SK-N-SH (cell line): ENCODE measurements around the gene GLIPR1L2. TPM values are rescaled to one million over a fixed set of nuclear protein-coding genes. Genes with fewer than 3 reads are reported as not detected.
"Not testable (repeated sequence)": the region's sequence is repeated elsewhere in the genome, so short reads cannot be mapped to it uniquely, and the experiment has no call there.

Experiments
- CTCF ChIA-PET: fragments of 300-600, 350-600 bp; formaldehyde crosslinking; extraction: SDS; loops from one replicate; lab custom pipeline; 2021; lab: Yijun Ruan, JAX
- POLR2A ChIA-PET: fragments of 350-600 bp; sonication (Branson Sonifier 250); formaldehyde crosslinking; extraction: SDS; loops from one replicate; lab custom pipeline; 2020; ENCODE audit warnings: antibody characterized with exemption, inconsistent platforms; lab: Yijun Ruan, JAX
- DNase-seq: peaks from one replicate; pipeline ENCODE4 v3.0.0; 2012
- H2AFZ ChIP-seq: fragments of 200-600 bp; sonication (generic); 2 replicates; pipeline ENCODE4 v1.8.1; 2016; ENCODE audit warnings: antibody characterized with exemption, mild to moderate bottlenecking, low read depth
- H3F3A ChIP-seq: fragments of 200-600 bp; sonication (generic); replicated peaks from 2 replicates; pipeline ENCODE3; 2016; ENCODE audit warnings: antibody characterized with exemption, mild to moderate bottlenecking; ENCODE audit not compliant: insufficient read depth
- H3K27ac ChIP-seq, 2 experiments: fragments of 200-500 bp in 1 of 2; fragments of 200-600 bp in 1 of 2; sonication (Bioruptor generic) in 1 of 2; sonication (generic), shearing (Covaris generic) in 1 of 2; 2 replicates each; pipeline versions ENCODE4 v1.5.1 to v1.6.1; 2014 to 2016; ENCODE audit warnings: low read depth in 2 of 2, inconsistent platforms in 1 of 2, low read length in 1 of 2, mild to moderate bottlenecking in 1 of 2, mixed read lengths in 1 of 2
- H3K27me3 ChIP-seq: fragments of 200-600 bp; sonication (generic), shearing (Covaris generic); 2 replicates; pipeline ENCODE4 v1.6.1; 2016; ENCODE audit warnings: mixed run types; ENCODE audit not compliant: insufficient read depth
- H3K36me3 ChIP-seq, 2 experiments: fragments of 200-500 bp in 1 of 2; fragments of 200-600 bp in 1 of 2; sonication (Bioruptor generic) in 1 of 2; sonication (generic) in 1 of 2; replicated peaks in 1 of 2; 2 replicates each; pipeline versions ENCODE3 to v1.5.1; 2014 to 2016; ENCODE audit warnings: low read length in 1 of 2, mild to moderate bottlenecking in 1 of 2; ENCODE audit not compliant: insufficient read depth in 2 of 2, control insufficient read depth in 1 of 2
- H3K4me1 ChIP-seq, 2 experiments: fragments of 200-500 bp in 1 of 2; fragments of 200-600 bp in 1 of 2; sonication (Bioruptor generic) in 1 of 2; sonication (generic), shearing (Covaris generic) in 1 of 2; 2 replicates each; pipeline versions ENCODE4 v1.5.1 to v1.6.1; 2014 to 2016; ENCODE audit warnings: low read depth in 1 of 2, low read length in 1 of 2, mixed run types in 1 of 2; ENCODE audit not compliant: insufficient read depth in 2 of 2, control insufficient read depth in 1 of 2
- H3K4me2 ChIP-seq: fragments of 200-600 bp; sonication (generic), shearing (Covaris generic); 2 replicates; pipeline ENCODE4 v1.6.1; 2017; ENCODE audit warnings: mixed run types
- H3K4me3 ChIP-seq, 2 experiments: fragments of 200-500 bp in 1 of 2; fragments of 200-600 bp in 1 of 2; sonication (Bioruptor generic) in 1 of 2; sonication (generic), shearing (Covaris generic) in 1 of 2; 2 replicates each; pipeline versions ENCODE4 v1.5.1 to v1.8.1; 2014 to 2016; ENCODE audit warnings: low read depth in 2 of 2, inconsistent platforms in 1 of 2, low read length in 1 of 2, mild to moderate bottlenecking in 1 of 2, mixed read lengths in 1 of 2, moderate library complexity in 1 of 2
- H3K79me2 ChIP-seq: fragments of 200-600 bp; sonication (generic); 2 replicates; pipeline ENCODE4 v1.8.1; 2017; ENCODE audit warnings: mild to moderate bottlenecking; ENCODE audit not compliant: insufficient read depth
- H3K9ac ChIP-seq: fragments of 200-600 bp; sonication (generic); 2 replicates; pipeline ENCODE4 v1.6.1; 2017; ENCODE audit warnings: mixed run types
- H3K9me2 ChIP-seq: fragments of 200-600 bp; sonication (generic); 2 replicates; pipeline ENCODE4 v1.6.1; 2017; ENCODE audit warnings: mixed run types
- H3K9me3 ChIP-seq: fragments of 200-600 bp; sonication (generic); 2 replicates; pipeline ENCODE4 v1.6.1; 2017; ENCODE audit warnings: mixed run types, mild to moderate bottlenecking, moderate library complexity
- H4K20me1 ChIP-seq: fragments of 200-600 bp; sonication (generic); 2 replicates; pipeline ENCODE4 v1.6.1; 2017; ENCODE audit warnings: mild to moderate bottlenecking, mixed run types; ENCODE audit not compliant: insufficient read depth
- CHD2 ChIP-seq: fragments of 150-350 bp; IDR thresholded peaks from 2 replicates; pipeline ENCODE4 v1.6.1; 2018; ENCODE audit warnings: low read length; ENCODE audit not compliant: partially characterized antibody
- CTCF ChIP-seq: fragments of 200-600 bp; sonication (generic); IDR thresholded peaks from 2 replicates; pipeline ENCODE4 v1.6.1; 2017; ENCODE audit warnings: antibody characterized with exemption, mild to moderate bottlenecking, moderate library complexity
- ELF1 ChIP-seq: IDR thresholded peaks from 2 replicates; pipeline ENCODE4 v1.4.0; 2012
- FOSL2 ChIP-seq: IDR thresholded peaks from 2 replicates; pipeline ENCODE4 v1.4.0; 2012; ENCODE audit warnings: low read depth, mild to moderate bottlenecking, moderate library complexity, borderline replicate concordance
- FOXM1 ChIP-seq: IDR thresholded peaks from 2 replicates; pipeline ENCODE4 v1.4.0; 2012; ENCODE audit warnings: low read depth, mild to moderate bottlenecking
- GATA2 ChIP-seq: sonication (generic); formaldehyde crosslinking; IDR thresholded peaks from 2 replicates; pipeline ENCODE4 v1.5.0; 2020; ENCODE audit warnings: mild to moderate bottlenecking, missing genetic modification reagents
- MAX ChIP-seq: IDR thresholded peaks from 2 replicates; pipeline ENCODE4 v1.4.0; 2012; ENCODE audit warnings: low read depth
- MEF2A ChIP-seq: IDR thresholded peaks from 2 replicates; pipeline ENCODE4 v1.4.0; 2012; ENCODE audit warnings: low read depth, borderline replicate concordance
- MXI1 ChIP-seq: IDR thresholded peaks from 2 replicates; pipeline ENCODE4 v1.6.1; 2012; ENCODE audit warnings: mild to moderate bottlenecking, low read depth, low read length, improper control_type of control experiment
- NFIC ChIP-seq: IDR thresholded peaks from 2 replicates; pipeline ENCODE4 v1.4.0; 2012; ENCODE audit warnings: borderline replicate concordance
- POLR2AphosphoS5 ChIP-seq: IDR thresholded peaks from 2 replicates; pipeline ENCODE4 v1.6.1; 2012; ENCODE audit warnings: low read depth, low read length
- RXRA ChIP-seq: IDR thresholded peaks from 2 replicates; pipeline ENCODE4 v1.4.0; 2012; ENCODE audit warnings: low read depth, mild to moderate bottlenecking, borderline replicate concordance
- SMC3 ChIP-seq: IDR thresholded peaks from 2 replicates; pipeline ENCODE4 v1.6.1; 2012; ENCODE audit warnings: low read depth, low read length, improper control_type of control experiment
- TEAD4 ChIP-seq: IDR thresholded peaks from 2 replicates; pipeline ENCODE4 v1.4.0; 2012; ENCODE audit warnings: mild to moderate bottlenecking, borderline replicate concordance; ENCODE audit not compliant: insufficient read depth
- USF1 ChIP-seq: IDR thresholded peaks from 2 replicates; pipeline ENCODE4 v1.4.0; 2012; ENCODE audit warnings: low read depth, borderline replicate concordance
- YY1 ChIP-seq: IDR thresholded peaks from 2 replicates; pipeline ENCODE4 v1.4.0; 2012; ENCODE audit warnings: low read depth, mild to moderate bottlenecking
- WGBS: methylation state at CpG from one replicate; pipeline ENCODE4 v1.1.6; 2017; ENCODE audit warnings: low lambda C conversion rate; 5-methylcytosine and 5-hydroxymethylcytosine counted together
- polyA plus RNA-seq, 3 experiments: library from polyadenylated mRNA; depleted of rRNA; stranded (reverse); fragments of >200 nt; gene quantifications; 2 replicates each; pipeline ENCODE4 v1.2.3, GENCODE V29; 2012
- TF ChIP-seq, protein P1 (sequence below): IDR thresholded peaks from 2 replicates; pipeline ENCODE4; 2012

GLIPR1L2 gene
- polyA plus RNA-seq, 1 of the 3 experiments (the other 2 are of a cell fraction): 0.13 TPM

GRCh38 chr12:75439930-75440329, 49.0 kb downstream of the GLIPR1L2 start (continued):
- no peak for TF ChIP-seq GATA2 (CRISPR knock-in tag)
- no peak for TF ChIP-seq SMC3
- no peak for TF ChIP-seq CHD2
- no peak for TF ChIP-seq MXI1
- TF ChIP-seq RXRA: no peak

- H3K9me3 ChIP-seq, POLR2A ChIA-PET, H3K9me2 ChIP-seq, H4K20me1 ChIP-seq, H3K4me2 ChIP-seq, DNase-seq, H3K9ac ChIP-seq, H3K79me2 ChIP-seq, H3K36me3 ChIP-seq, H3K4me3 ChIP-seq, H3K27ac ChIP-seq, H3K4me1 ChIP-seq, H3K27me3 ChIP-seq, H2AFZ ChIP-seq, CTCF ChIA-PET: not testable (repeated sequence)
- 64% methylated on average over 4 of the region's 4 CpGs for WGBS
- peaks cover 12% of the 10 kb centered on the region for H3F3A ChIP-seq
These were observed 51.0 kb downstream of the GLIPR1L2 start for GRCh38 chr12:75441687-75442449.

DNA sequence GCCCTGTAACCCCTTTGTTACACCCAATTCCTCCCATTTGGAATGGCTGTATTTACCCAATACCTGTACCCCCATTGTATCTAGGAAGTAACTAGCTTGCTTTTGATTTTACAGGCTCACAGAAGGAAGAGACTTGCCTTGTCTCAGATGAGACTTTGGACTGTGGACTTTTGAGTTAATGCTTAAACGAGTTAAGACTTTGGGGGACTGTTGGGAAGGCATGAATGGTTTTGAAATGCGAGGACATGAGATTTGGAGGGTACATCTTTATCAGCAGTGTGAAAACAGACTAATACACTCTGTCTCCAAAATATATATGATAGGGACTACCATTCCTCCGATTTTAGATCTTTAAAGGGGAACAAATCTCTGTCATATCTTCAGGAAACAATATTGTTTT, 51.6 kb downstream of the GLIPR1L2 start:
- H3K79me2 ChIP-seq, H3K4me2 ChIP-seq, H3K4me3 ChIP-seq, H3K27me3 ChIP-seq, H3K9me3 ChIP-seq, H3K27ac ChIP-seq, H2AFZ ChIP-seq, H3K9ac ChIP-seq, CTCF ChIA-PET, H3K36me3 ChIP-seq, H4K20me1 ChIP-seq, POLR2A ChIA-PET, H3K9me2 ChIP-seq, DNase-seq: not testable (repeated sequence)
- 5% methylated on average over 3 of the region's 3 CpGs for WGBS
- Histone ChIP-seq H3F3A (peaks cover 14% of the 10 kb centered on the region), H3K4me1 (peaks cover 0 to 13% of the 10 kb centered on the region in 2 experiments; a peak in 2 of 4 replicates)

GRCh38 chr12:75443709-75444108, 52.8 kb downstream of the GLIPR1L2 start:
- no peaks in the 10 kb centered on the region for H3K36me3 ChIP-seq
- H3F3A ChIP-seq: peaks cover 17% of the 10 kb centered on the region
- 40% methylated on average over 3 of the region's 3 CpGs for WGBS
- no peak overlapping the region for H3K9ac ChIP-seq
- H3K4me1 ChIP-seq: peaks cover 0 to 26% of the 10 kb centered on the region in 2 experiments; a peak in 2 of 4 replicates
- no peak for DNase-seq
- H3K79me2 ChIP-seq: no peaks in the 10 kb centered on the region
- H3K4me3 ChIP-seq: no peak overlapping the region
- no peaks in the 10 kb centered on the region for H4K20me1 ChIP-seq
- ChIA-PET POLR2A (no interaction called here), CTCF (no interaction called here)
- no peak overlapping the region for H2AFZ ChIP-seq
- H3K4me2 ChIP-seq: peak overlapping the region; percentile 25; the same call in 1 of the 2 replicates
- no peaks in the 10 kb centered on the region for H3K9me2 ChIP-seq
- no peaks in the 10 kb centered on the region for H3K27me3 ChIP-seq
- H3K27ac ChIP-seq: peak overlapping the region in 1 of 2 experiments; percentile 61; a peak in 1 of 4 replicates
- no peaks in the 10 kb centered on the region for H3K9me3 ChIP-seq
- TF ChIP-seq ELF1: no peak
- TF ChIP-seq NFIC: no peak
- TF ChIP-seq, protein P1, sequence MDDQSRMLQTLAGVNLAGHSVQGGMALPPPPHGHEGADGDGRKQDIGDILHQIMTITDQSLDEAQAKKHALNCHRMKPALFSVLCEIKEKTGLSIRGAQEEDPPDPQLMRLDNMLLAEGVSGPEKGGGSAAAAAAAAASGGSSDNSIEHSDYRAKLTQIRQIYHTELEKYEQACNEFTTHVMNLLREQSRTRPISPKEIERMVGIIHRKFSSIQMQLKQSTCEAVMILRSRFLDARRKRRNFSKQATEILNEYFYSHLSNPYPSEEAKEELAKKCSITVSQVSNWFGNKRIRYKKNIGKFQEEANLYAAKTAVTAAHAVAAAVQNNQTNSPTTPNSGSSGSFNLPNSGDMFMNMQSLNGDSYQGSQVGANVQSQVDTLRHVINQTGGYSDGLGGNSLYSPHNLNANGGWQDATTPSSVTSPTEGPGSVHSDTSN: no peak
- no peak for TF ChIP-seq FOXM1
- TF ChIP-seq CTCF: no peak
- TF ChIP-seq TEAD4: no peak
- TF ChIP-seq POLR2AphosphoS5: no peak
- no peak for TF ChIP-seq GATA2 (CRISPR knock-in tag)
- TF ChIP-seq CHD2: no peak
- no peak for TF ChIP-seq YY1
- TF ChIP-seq FOSL2: no peak
- no peak for TF ChIP-seq MAX
- no peak for TF ChIP-seq MEF2A
- TF ChIP-seq USF1: no peak
